NOMO-1 treated with dmso at 0.1 percent for 144 hours (cell line): ENCODE data around the gene SH3GL3.

Experiments used
- DNase-seq: peaks from one replicate; lab custom pipeline; 2025; ENCODE audit not compliant: unreplicated experiment; lab: John Stamatoyannopoulos, UW

The SH3GL3 gene

DNA sequence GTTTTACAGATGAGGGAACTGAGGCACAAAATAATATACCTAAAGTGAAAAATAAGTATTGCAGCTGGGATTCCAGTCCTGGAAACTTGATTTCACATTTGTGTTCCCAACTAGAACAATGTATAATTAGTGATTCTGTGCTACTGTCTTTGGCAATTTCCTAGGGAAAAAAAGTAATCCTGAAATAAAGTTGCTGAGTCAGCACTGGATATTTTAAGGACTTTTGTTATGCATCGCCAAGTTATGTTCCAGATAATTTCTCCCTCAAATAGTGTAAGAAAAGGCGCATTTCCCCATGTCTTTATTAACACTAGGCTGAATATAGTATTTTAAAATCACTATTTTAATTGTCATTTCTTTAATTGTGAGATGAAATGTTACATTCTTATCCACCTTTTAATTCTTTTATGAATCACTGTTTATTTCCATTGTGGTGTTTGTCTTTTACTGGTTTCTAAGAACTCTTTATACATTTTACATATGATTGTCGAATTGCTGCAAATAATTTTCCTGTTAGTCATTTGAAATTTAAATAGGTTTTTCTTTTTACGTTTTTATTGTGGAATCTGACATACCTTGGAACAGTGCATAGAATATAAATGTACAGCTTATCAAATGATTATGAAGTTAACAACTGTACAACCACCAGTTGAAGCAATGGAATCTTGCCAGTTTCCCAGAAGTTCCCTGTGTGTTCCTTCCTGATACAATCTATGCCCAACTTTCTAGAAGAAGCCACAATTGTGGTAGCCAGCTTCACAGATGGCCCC lies 56.6 kb downstream of the SH3GL3 start:
- DNase-seq: no peak

DNA sequence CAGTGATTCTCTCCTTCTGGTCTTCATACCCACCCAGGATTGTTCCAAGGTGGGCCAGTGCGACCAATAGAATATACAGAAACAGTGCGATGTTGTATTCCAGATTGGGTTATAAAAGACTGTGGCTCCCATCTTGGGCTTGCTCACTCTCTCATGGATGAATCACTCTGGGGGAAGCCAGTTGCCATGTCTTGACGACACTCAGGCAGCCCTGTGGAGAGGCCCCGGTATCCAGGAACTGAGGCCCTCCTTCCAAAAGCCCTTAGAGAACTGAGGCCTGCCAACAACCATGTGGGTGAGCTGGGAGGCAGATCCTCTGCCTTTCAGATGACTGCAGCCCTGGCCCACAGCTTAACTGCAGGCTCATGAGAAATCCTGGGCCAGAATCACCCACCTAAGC lies 57.2 kb downstream of the SH3GL3 start:
- DNase-seq: no peak

DNA sequence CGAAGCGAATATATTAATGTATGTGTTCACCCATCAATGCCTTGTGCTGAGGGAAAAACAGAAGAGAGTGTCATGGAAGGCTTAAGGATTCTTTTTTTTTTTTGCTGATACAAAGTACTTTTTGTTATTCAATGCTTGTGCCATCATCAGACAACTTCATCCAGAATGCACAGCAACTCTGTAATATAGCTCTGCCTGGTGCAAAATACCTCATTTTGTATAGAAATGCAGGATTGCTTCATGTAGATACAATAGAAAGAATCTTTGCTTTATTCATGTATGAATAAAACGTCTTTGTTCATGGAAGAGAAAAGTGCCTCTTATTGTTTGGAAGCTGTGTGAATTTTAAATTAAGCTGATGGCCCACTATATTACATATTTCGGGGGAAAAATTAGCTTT lies 62.9 kb downstream of the SH3GL3 start:
- no peak for DNase-seq

- no peak for DNase-seq
Observed at GRCh38 chr15:83512459-83512858, 65.3 kb downstream of the SH3GL3 start.

DNA sequence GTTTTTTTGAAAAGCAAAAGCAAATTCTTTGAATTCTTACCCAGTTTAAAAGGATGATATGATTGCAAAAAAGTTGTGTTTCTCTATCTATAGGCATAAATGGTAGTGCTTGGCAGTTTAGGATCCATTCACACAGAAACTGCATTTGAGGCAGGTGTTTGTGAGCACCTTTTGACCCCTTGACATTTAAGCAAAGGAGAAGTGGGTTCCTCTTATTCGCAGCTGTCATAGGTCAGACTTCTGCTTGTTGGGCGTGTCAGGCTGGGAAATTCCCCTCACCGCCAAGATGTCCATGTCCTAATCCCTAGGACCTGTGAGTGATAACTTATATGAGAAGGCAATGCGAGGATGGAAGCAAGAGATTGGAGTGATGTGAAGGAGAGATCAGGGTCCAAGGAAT lies 67.4 kb downstream of the SH3GL3 start:
- no peak for DNase-seq

DNA sequence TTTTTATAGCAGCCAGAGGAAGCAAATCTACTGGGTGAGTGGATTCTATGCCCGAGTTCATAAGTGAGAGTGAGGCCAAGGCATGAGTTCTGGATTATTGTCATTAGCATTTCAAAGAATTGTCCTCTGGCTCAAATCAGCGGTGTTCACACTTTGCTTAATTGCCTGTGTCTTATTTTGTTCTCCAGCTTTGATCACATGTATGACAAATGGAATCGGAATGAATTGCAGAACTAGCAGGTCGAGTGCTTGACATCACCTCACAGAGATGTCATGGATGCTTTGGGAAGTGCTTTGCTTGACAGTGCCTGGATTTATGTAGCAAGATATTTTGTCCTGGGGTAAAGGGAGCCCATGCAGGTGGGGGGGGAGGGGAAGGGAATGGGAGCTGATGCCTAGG lies 68.0 kb downstream of the SH3GL3 start:
- DNase-seq: no peak

GRCh38 chr15:83516935-83517334 lies 69.8 kb downstream of the SH3GL3 start:
- no peak for DNase-seq

GRCh38 chr15:83526319-83526718 lies 79.2 kb downstream of the SH3GL3 start:
- no peak for DNase-seq

DNA sequence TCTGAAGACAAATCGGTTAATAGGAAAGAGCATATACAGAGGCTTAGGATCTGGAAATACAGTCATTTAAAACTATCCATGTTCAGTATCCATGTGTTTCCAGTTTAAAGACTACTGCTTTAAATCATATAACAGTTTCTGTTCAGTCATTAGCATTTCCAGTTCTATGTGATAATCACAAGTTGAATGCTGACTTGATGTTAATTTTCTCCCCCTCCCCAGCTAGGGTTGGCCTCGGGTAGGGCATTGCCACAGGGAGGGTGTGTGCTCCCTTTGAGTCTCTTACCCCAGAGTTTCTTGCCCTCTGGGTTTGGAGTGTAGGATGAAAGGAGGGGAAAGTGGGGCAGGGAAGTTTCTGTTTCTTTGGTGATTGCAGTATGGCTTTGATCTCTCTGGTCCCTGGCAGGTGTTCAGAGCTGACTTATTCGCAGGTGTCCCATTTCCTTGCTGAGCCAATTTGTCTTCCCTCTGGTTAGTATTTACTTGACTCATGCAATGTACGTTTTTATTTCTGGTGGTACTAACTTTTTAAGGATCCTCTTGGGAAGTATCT lies 86.3 kb downstream of the SH3GL3 start:
- no peak for DNase-seq

DNA sequence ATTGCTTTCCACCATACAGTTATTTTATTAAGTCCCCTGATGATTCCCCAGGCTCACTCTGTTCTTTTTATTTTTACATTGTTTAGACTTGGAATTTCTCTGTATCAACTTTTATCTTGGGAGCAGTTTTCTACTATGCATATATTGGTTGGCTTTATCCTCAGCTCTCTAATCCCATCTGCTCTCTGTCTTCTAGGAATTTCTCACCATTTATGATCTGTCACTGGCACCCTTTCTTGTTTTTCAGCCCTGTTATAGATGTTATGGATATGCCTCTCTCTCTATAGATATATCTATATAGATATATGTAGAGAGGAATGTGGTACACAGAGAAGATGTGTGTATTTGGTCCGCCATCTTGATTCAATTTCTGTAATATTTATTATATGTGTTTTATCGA lies 90.5 kb downstream of the SH3GL3 start:
- DNase-seq: no peak

GRCh38 chr15:83538682-83539081 lies 91.5 kb downstream of the SH3GL3 start:
- DNase-seq: no peak

- no peak for DNase-seq
Observed at GRCh38 chr15:83545804-83546511, 98.8 kb downstream of the SH3GL3 start.

DNA sequence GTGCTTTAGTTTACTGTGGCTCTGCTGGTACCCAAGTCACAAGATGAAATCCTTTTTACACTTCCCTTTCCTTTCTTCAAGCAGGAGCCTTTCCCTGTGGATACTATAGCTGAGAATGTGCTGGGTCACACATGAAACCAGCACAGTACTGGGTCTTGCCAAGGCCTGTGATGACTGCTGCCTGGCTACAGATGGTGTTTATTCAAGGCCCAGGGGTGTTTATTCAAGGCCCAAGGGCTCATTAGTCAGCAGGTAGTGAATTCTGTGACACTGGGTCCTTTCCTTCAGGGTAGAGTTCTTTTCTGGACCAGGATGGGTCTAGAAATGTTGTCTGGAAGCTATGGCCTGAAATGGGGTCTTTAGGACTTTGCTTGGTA lies 99.4 kb downstream of the SH3GL3 start:
- DNase-seq: no peak

GRCh38 chr15:83547168-83547567 lies 100.0 kb downstream of the SH3GL3 start:
- no peak for DNase-seq

DNA sequence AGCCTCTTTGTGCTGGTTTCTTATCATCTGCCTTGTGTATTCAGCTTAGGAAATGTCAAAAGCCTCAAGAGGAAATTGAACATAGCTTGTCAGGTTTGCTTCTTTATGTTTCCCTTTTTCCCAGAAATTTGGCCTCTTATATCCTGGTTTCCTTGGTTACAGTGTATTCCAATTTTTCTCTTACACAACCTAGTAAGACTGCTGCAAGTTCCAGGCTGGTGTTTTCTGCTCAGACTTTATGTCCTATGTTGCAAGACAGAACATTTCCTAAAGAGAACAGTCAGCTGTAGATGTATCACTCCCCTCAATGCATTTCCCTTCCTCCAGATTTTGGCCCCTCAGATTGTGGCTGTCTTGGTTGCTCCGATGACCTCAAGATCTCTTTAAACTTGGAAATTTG lies 102.5 kb downstream of the SH3GL3 start:
- no peak for DNase-seq

DNA sequence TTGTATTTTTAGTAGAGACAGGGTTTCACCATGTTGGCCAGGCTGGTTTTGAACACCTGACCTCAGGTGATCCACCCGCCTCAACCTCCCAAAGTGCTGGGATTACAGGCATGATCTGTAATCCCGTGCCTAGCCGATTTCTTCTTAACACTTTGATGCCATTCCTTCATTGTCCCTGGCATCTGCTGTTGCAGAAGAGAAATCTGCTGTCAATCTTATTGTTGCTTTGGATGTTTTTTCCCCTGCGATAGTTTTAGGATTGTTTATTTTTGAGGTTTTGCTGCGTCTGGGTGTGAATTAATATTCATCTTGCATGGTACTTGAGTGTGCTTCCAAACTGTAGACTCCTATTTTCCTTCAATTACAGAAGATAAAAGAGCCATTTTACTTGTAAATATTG lies 107.4 kb downstream of the SH3GL3 start:
- no peak for DNase-seq

GRCh38 chr15:83555383-83555782 lies 108.2 kb downstream of the SH3GL3 start:
- no peak for DNase-seq

DNA sequence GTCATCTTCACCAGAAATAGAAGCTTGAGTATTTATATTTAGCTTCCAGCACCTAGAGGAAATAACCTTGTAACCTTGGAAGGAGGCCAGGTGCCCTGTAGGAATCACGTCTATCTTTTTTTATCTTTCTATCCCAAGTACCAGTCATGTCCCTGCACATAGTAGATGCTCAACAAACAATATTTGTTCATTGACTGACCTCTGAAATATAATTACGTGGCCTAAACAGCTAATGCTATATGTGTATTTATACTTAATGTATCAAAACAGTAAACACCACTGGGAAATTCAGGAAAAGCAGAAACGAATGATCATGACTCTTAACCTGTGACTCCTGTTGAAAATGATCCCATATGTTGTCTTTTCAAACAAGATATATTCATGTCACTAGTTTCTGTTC lies 108.9 kb downstream of the SH3GL3 start:
- no peak for DNase-seq

GRCh38 chr15:83556754-83557153 lies 109.6 kb downstream of the SH3GL3 start:
- DNase-seq: no peak

- DNase-seq: no peak
Observed at GRCh38 chr15:83558146-83558545, 111.0 kb downstream of the SH3GL3 start.

DNA sequence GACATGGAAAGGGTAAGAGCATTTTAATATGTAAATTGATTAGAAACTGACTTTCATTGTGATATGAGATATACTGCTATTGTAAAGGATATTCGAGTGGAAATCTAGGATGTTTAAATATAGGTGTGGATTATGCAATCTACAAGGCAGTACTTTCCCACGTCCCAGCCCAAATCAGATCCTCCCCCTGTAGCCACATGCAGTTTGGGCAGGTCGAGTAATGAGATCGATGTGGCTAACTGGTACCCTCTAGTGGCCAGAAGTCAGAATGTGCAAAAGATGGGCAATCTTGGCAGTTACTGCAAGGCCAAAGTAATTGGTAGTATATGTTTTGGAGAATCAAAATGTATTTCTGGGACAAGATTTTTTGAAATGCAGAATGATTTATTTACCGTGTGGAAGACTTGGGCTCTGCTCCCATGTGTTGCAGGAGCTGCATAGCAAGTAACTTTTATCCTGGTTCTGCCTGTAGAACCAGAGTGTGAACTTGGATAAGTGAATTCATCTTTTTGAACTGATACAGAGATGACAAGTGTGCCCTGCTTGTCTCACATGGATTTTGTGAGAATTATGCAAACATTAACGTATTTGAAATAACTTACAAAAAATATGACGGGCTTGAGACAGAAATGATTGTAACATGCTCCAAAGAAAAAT lies 112.3 kb downstream of the SH3GL3 start:
- DNase-seq: peak; percentile 11

GRCh38 chr15:83561661-83562060 lies 114.5 kb downstream of the SH3GL3 start:
- DNase-seq: no peak
